ENCODE results near the gene NEDD4L. TPM values are rescaled to one million over a fixed set of nuclear protein-coding genes. Genes with fewer than 3 reads are reported as not detected.
"Not testable (repeated sequence)": the region's sequence is repeated elsewhere in the genome, so short reads cannot be mapped to it uniquely, and the experiment has no call there.

The NEDD4L gene
- total and polyA plus RNA-seq, 5 donors from 2014 or later: 4.4 to 19.6 (median 7.8) TPM

GRCh38 chr18:58258692-58259342, 214.8 kb downstream of the NEDD4L start:
- H3K4me3 Mint-ChIP-seq: no peak overlapping the region
- no peaks in the 10 kb centered on the region for H3K27me3 Mint-ChIP-seq
- DNase-seq (no peak), ATAC-seq (ENCODE audit: low read depth in 2 of 2) (no peak)
- Histone ChIP-seq H3K4me3 (ENCODE audit: low read depth, low read length) (no peak overlapping the region), H3K9me3 (ENCODE audit: control insufficient read depth in 2 of 2, low read length in 2 of 2) (no peaks in the 10 kb centered on the region), H3K4me1 (ENCODE audit: control insufficient read depth, insufficient read depth, low read length, poor library complexity, severe bottlenecking) (peaks cover 3% of the 10 kb centered on the region), H3K27ac (ENCODE audit: insufficient read depth, low read length, poor library complexity, severe bottlenecking) (no peak overlapping the region), H3K27me3 (ENCODE audit: control insufficient read depth, insufficient read depth, low read length) (no peaks in the 10 kb centered on the region), H3K36me3 (ENCODE audit: control insufficient read depth, insufficient read depth, low read length) (no peaks in the 10 kb centered on the region)
- no peaks in the 10 kb centered on the region for H3K9me3 Mint-ChIP-seq
- H3K4me1 Mint-ChIP-seq: peaks cover 4 to 16% (median 9%) of the 10 kb centered on the region in 4 donors
- no peaks in the 10 kb centered on the region for H3K36me3 Mint-ChIP-seq
- H3K27ac Mint-ChIP-seq: no peak overlapping the region

GRCh38 chr18:58263055-58263957, 219.3 kb downstream of the NEDD4L start:
- Histone ChIP-seq H3K4me1 (ENCODE audit: control insufficient read depth, insufficient read depth, low read length, poor library complexity, severe bottlenecking) (peaks cover 3% of the 10 kb centered on the region), H3K27me3 (ENCODE audit: control insufficient read depth, insufficient read depth, low read length) (no peaks in the 10 kb centered on the region), H3K36me3 (ENCODE audit: control insufficient read depth, insufficient read depth, low read length) (no peaks in the 10 kb centered on the region), H3K27ac (ENCODE audit: insufficient read depth, low read length, poor library complexity, severe bottlenecking) (no peak overlapping the region), H3K4me3 (ENCODE audit: low read depth, low read length) (no peak overlapping the region), H3K9me3 (ENCODE audit: control insufficient read depth in 2 of 2, low read length in 2 of 2) (no peaks in the 10 kb centered on the region)
- ATAC-seq (ENCODE audit: low read depth in 2 of 2) (peak; percentile 20 to 70), DNase-seq (peak in 1 of 3 donors; percentile 29)
- peaks cover 4 to 10% (median 7%) of the 10 kb centered on the region in 4 donors for H3K4me1 Mint-ChIP-seq
- H3K36me3 Mint-ChIP-seq: no peaks in the 10 kb centered on the region
- H3K9me3 Mint-ChIP-seq: no peaks in the 10 kb centered on the region
- peaks cover 5% of the 10 kb centered on the region for H3K27me3 Mint-ChIP-seq
- peak overlapping the region in 1 of 3 donors; percentile 27 for H3K27ac Mint-ChIP-seq
- H3K4me3 Mint-ChIP-seq: peak overlapping the region in 1 of 4 donors; percentile 35

- ATAC-seq (ENCODE audit: low read depth in 2 of 2): no peak
- H3K27ac ChIP-seq (ENCODE audit: insufficient read depth, low read length, poor library complexity, severe bottlenecking): no peak overlapping the region
- no peak overlapping the region for H3K4me3 ChIP-seq (ENCODE audit: low read depth, low read length)
- Mint-ChIP-seq H3K36me3 (no peaks in the 10 kb centered on the region), H3K27ac (no peak overlapping the region), H3K4me3 (no peak overlapping the region), H3K9me3 (no peaks in the 10 kb centered on the region), H3K4me1 (peaks cover 4 to 10% (median 7%) of the 10 kb centered on the region in 4 donors), H3K27me3 (peaks cover 5% of the 10 kb centered on the region)
- peaks cover 3% of the 10 kb centered on the region for H3K4me1 ChIP-seq (ENCODE audit: control insufficient read depth, insufficient read depth, low read length, poor library complexity, severe bottlenecking)
- H3K27me3 ChIP-seq (ENCODE audit: control insufficient read depth, insufficient read depth, low read length): no peaks in the 10 kb centered on the region
- no peaks in the 10 kb centered on the region for H3K9me3 ChIP-seq (ENCODE audit: control insufficient read depth in 2 of 2, low read length in 2 of 2)
- no peaks in the 10 kb centered on the region for H3K36me3 ChIP-seq (ENCODE audit: control insufficient read depth, insufficient read depth, low read length)
- DNase-seq: no peak
These were observed 220.0 kb downstream of the NEDD4L start for GRCh38 chr18:58264075-58264474.

GRCh38 chr18:58264840-58265239, 220.8 kb downstream of the NEDD4L start:
- Histone ChIP-seq H3K9me3 (ENCODE audit: control insufficient read depth in 2 of 2, low read length in 2 of 2) (no peaks in the 10 kb centered on the region), H3K4me3 (ENCODE audit: low read depth, low read length) (no peak overlapping the region), H3K36me3 (ENCODE audit: control insufficient read depth, insufficient read depth, low read length) (no peaks in the 10 kb centered on the region), H3K27ac (ENCODE audit: insufficient read depth, low read length, poor library complexity, severe bottlenecking) (no peak overlapping the region), H3K27me3 (ENCODE audit: control insufficient read depth, insufficient read depth, low read length) (no peaks in the 10 kb centered on the region), H3K4me1 (ENCODE audit: control insufficient read depth, insufficient read depth, low read length, poor library complexity, severe bottlenecking) (peaks cover 3% of the 10 kb centered on the region)
- ATAC-seq (ENCODE audit: low read depth in 2 of 2): no peak
- H3K27me3 Mint-ChIP-seq: peaks cover 5% of the 10 kb centered on the region
- no peak overlapping the region for H3K4me3 Mint-ChIP-seq
- no peaks in the 10 kb centered on the region for H3K9me3 Mint-ChIP-seq
- H3K27ac Mint-ChIP-seq: peak overlapping the region in 1 of 3 donors; percentile 48
- DNase-seq: peak in 1 of 3 donors; percentile 7
- peaks cover 4 to 10% (median 7%) of the 10 kb centered on the region in 4 donors for H3K4me1 Mint-ChIP-seq
- H3K36me3 Mint-ChIP-seq: no peaks in the 10 kb centered on the region

GRCh38 chr18:58265489-58265888, 221.5 kb downstream of the NEDD4L start:
- not testable (repeated sequence) for H3K36me3 Mint-ChIP-seq; H3K27ac ChIP-seq (ENCODE audit: insufficient read depth, low read length, poor library complexity, severe bottlenecking); H3K27me3 Mint-ChIP-seq; H3K27me3 ChIP-seq (ENCODE audit: control insufficient read depth, insufficient read depth, low read length); ATAC-seq (ENCODE audit: low read depth in 2 of 2); H3K36me3 ChIP-seq (ENCODE audit: control insufficient read depth, insufficient read depth, low read length); H3K9me3 Mint-ChIP-seq; H3K4me3 ChIP-seq (ENCODE audit: low read depth, low read length); H3K4me1 ChIP-seq (ENCODE audit: control insufficient read depth, insufficient read depth, low read length, poor library complexity, severe bottlenecking); H3K4me3 Mint-ChIP-seq; H3K9me3 ChIP-seq (ENCODE audit: control insufficient read depth in 2 of 2, low read length in 2 of 2); H3K4me1 Mint-ChIP-seq; DNase-seq; H3K27ac Mint-ChIP-seq

DNA sequence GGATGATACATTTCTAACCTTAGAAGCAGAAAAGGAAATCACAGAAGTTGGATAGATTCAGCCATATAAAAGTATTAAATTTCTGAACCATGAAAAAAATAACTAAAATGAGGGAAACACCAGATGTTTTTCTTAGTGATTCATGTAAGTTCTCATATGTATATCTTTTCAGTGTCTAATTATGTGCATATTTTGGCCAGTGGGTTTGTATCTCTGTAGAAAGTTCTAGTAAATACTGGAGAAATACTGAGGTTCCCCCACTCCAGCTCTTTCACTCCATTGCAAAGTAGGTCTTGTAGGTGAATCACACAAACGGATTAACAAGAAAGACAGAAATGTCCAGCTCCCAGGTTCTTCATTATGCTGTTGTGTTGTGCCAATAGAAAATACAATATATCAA, 222.3 kb downstream of the NEDD4L start:
- Mint-ChIP-seq H3K4me3 (no peak overlapping the region), H3K9me3 (no peaks in the 10 kb centered on the region), H3K27me3 (peaks cover 5% of the 10 kb centered on the region), H3K4me1 (peaks cover 6 to 10% (median 7%) of the 10 kb centered on the region in 4 donors), H3K36me3 (no peaks in the 10 kb centered on the region), H3K27ac (no peak overlapping the region)
- Histone ChIP-seq H3K4me3 (ENCODE audit: low read depth, low read length) (no peak overlapping the region), H3K9me3 (ENCODE audit: control insufficient read depth in 2 of 2, low read length in 2 of 2) (no peaks in the 10 kb centered on the region), H3K27me3 (ENCODE audit: control insufficient read depth, insufficient read depth, low read length) (no peaks in the 10 kb centered on the region), H3K27ac (ENCODE audit: insufficient read depth, low read length, poor library complexity, severe bottlenecking) (no peak overlapping the region), H3K36me3 (ENCODE audit: control insufficient read depth, insufficient read depth, low read length) (no peaks in the 10 kb centered on the region), H3K4me1 (ENCODE audit: control insufficient read depth, insufficient read depth, low read length, poor library complexity, severe bottlenecking) (peaks cover 3% of the 10 kb centered on the region)
- ATAC-seq (ENCODE audit: low read depth in 2 of 2) (no peak), DNase-seq (no peak)

DNA sequence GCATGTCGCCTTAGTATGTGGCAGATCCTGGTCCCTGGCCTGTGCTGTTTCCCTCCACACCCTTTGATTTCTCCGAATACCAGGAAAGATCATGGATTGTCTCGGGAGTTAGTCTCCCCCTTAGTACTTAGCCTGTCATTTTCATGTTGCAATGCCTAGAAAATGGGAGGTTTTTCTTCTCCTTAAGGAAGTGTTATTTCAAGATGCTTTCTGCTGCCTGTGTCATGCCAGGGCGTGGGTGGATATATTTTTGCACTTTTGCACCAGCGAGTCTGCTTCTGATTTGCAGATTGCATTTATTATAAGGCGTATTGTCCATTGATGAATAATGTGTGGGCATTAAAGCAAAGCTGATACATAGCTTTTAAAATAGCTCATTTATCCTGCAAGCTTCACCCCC, 223.5 kb downstream of the NEDD4L start:
- H3K36me3 ChIP-seq (ENCODE audit: control insufficient read depth, insufficient read depth, low read length): no peaks in the 10 kb centered on the region
- H3K27ac ChIP-seq (ENCODE audit: insufficient read depth, low read length, poor library complexity, severe bottlenecking): no peak overlapping the region
- ATAC-seq (ENCODE audit: low read depth in 2 of 2) (no peak), DNase-seq (no peak)
- Mint-ChIP-seq H3K36me3 (peaks cover under 1% of the 10 kb centered on the region), H3K4me3 (no peak overlapping the region), H3K27ac (no peak overlapping the region), H3K4me1 (peaks cover 7 to 11% (median 10%) of the 10 kb centered on the region in 4 donors), H3K9me3 (no peaks in the 10 kb centered on the region), H3K27me3 (peaks cover 5% of the 10 kb centered on the region)
- peaks cover 7% of the 10 kb centered on the region for H3K4me1 ChIP-seq (ENCODE audit: control insufficient read depth, insufficient read depth, low read length, poor library complexity, severe bottlenecking)
- H3K27me3 ChIP-seq (ENCODE audit: control insufficient read depth, insufficient read depth, low read length): no peaks in the 10 kb centered on the region
- H3K9me3 ChIP-seq (ENCODE audit: control insufficient read depth in 2 of 2, low read length in 2 of 2): no peaks in the 10 kb centered on the region
- no peak overlapping the region for H3K4me3 ChIP-seq (ENCODE audit: low read depth, low read length)

All from CD4-positive, CD25-positive, alpha-beta regulatory T cell (primary cell).